Erythroblast (primary cell): ENCODE data around the gene STPG4.

Experiments used
- GATA1 ChIP-seq: IDR thresholded peaks from 2 replicates; pipeline ENCODE4 v1.6.1; 2011; ENCODE audit warnings: low read depth, mild to moderate bottlenecking, control low read depth, low read length, moderate library complexity
- POLR2A ChIP-seq: IDR thresholded peaks from 2 replicates; pipeline ENCODE4 v1.6.1; 2011; ENCODE audit warnings: mild to moderate bottlenecking, low read length

GRCh38 chr2:47054036-47054555, 101.0 kb downstream of the STPG4 start:
- no peak for TF ChIP-seq POLR2A
- TF ChIP-seq GATA1: no peak
